Colon (tissue), 2 donors: Measurements from ENCODE around the gene KPNA5.
"Not testable (repeated sequence)": the region's sequence is repeated elsewhere in the genome, so short reads cannot be mapped to it uniquely, and the experiment has no call there.

Source experiments
- FAIRE-seq: peaks from 2 replicates; lab custom pipeline; 2012; peaks lifted over from hg19 to GRCh38; lab: Jason Lieb, UNC
- donor health status: control.
- donor health status: control.

KPNA5 gene

GRCh38 chr6:116680880-116681672 lies at the start of gene KPNA5:
TSS of gene KPNA5 (plus strand) at chr6:116681211. CDS start at chr6:116681335, 124 bp downstream.
- no peak for FAIRE-seq

GRCh38 chr6:116631379-116631990 lies 49.5 kb upstream of the KPNA5 start:
- FAIRE-seq: no peak

DNA sequence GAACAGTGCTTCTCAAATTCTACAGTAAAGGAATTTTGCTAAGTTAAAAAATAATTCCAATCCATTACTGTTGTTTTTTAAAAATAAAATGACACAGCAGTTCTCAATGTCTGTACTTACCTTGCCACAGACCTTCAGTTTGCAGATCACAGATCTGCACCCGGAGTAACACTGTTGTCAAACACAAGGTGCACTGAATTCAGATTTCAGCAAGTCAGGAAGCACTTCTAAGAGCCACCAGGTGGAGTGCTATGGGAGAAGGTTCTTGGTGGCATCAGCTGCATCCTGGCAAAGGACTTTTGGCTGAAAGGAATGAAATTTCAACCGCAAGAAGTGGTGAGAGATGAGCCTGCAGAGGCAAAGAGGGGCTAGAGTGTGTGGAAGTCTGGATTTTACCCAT lies 47.3 kb upstream of the KPNA5 start:
- no peak for FAIRE-seq

- no peak for FAIRE-seq
Observed at GRCh38 chr6:116648156-116648555, 32.9 kb upstream of the KPNA5 start.

DNA sequence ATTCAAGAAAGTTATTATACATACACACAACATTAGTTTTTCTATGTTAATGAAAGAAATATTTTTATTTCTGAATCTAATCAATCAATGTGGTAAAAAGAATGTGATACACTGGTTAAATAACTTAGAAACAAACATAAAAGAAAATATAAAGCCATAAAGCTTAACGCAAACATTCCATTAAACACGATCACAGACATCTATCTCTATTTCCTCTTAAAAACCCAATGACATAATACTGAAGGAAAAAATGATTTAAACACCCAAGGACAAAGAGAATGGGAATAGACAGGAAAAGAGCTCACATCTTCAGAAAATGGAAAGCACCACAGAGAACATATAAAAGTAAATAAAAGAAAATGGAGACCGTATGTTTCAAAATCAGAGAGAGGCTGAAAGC lies 31.9 kb upstream of the KPNA5 start:
- peak; percentile 38 for FAIRE-seq

DNA sequence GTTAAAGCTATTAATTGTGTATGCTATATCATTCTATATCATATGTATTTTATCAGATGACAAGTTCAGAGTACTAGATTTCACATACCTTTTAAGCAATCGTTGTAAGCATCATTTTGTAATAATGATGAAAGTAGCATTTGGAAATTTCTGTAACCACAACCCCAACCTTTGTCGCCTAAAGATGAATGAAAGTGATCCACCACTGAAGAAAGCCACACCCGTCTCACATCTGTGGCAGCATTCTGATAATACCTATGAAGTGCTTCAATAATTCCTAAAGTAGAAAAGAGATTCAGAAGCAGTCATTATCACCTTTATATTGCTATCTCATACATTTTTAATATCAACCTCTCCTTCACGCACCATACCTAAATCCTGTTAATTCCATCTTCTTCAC lies 29.1 kb upstream of the KPNA5 start:
- no peak for FAIRE-seq

DNA sequence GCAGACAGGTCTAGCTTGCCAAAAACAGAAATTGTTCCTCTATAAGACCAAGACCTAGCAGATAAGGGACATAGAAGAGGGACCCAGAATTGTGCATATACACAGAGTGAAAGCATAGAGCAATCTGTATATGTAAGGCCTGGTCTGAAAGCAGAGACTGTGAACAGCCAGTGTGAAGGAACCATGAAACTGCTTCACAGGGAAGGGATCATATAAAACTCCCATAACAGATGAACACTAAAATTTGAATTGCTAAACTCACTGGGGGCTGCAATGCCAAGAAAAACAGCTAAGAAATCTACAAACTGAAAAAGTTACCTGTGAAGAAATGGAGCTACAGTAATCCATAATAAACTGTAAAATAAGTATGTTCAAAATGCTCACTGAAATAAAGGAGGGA lies 19.4 kb upstream of the KPNA5 start:
- FAIRE-seq: no peak

DNA sequence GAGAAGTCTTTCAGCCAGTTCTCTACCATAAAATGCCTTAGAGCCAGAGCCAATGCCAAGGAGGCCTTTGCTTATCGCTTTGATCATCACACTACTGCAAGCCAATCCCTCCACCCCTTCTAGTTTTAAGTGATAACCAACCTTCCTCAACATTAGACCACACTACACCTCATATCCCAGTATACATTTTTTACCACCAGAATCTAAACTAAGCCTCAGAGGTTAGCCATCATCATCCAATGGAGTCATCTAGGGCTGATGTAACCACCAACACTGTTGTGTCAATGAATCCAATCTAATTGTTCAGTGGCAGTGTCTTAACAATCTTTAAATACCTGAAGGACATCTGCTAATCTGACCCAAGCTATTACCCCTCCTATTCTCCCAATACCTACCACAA lies 18.8 kb upstream of the KPNA5 start:
- no peak for FAIRE-seq

DNA sequence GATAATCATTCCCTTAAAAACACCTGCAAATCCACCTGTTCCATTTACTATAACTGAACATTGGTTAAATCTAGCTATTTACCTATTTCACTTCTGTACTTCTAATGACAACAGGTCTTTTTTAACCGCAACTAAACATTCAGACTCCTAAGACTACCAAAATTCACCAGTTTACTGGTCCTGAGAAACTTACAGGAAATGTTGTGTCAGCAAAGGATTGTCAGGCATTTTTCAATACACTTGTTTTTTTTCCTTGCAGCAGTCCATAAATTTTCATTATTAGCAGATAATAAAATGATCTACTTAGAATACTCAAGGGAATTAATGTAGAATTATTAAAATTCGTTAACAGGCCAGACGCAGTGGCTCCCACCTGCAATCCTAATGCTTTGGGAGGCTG lies 17.7 kb upstream of the KPNA5 start:
- FAIRE-seq: no peak

- not testable (repeated sequence) for FAIRE-seq
Observed at GRCh38 chr6:116664169-116664568, 16.8 kb upstream of the KPNA5 start.

DNA sequence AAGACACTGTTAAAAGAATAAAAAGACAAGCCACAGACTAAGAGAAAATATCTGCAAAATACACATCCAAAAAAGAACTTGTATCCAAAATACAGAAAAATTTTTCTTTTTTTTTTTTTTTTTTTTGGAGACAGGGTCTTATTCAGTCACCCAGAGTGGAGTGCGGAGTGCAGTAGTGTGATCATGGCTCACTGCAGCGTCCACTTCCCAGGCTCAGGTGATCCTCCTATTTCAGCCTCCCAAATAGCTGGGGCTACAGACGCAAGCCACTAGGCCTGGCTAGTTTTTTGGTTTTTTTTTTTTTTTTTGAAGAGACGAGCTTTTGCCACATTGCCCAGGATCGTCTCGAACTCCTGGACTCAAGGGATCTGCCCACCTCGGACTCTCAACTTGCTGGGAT lies 15.5 kb upstream of the KPNA5 start:
- FAIRE-seq: no peak

DNA sequence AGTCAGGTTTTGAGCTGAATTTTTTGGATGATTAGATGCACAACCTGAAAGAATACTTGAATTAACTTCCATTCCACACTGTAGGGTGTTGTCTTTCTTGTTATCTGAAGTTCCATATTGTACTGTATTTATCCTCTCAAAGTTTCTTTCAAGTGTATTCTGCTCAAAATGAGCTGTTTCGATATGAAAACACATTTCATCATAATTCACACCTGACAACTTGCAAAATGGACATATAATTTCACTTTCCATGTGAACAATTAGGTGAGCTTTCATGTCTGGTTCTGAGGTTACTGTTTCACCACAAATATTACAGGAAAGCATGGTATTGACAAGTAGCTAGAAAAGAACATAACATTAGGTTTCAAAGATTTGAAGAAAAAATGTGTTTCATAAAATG lies 14.1 kb upstream of the KPNA5 start:
- FAIRE-seq: no peak

GRCh38 chr6:116667623-116668022 lies 13.4 kb upstream of the KPNA5 start:
- no peak for FAIRE-seq

DNA sequence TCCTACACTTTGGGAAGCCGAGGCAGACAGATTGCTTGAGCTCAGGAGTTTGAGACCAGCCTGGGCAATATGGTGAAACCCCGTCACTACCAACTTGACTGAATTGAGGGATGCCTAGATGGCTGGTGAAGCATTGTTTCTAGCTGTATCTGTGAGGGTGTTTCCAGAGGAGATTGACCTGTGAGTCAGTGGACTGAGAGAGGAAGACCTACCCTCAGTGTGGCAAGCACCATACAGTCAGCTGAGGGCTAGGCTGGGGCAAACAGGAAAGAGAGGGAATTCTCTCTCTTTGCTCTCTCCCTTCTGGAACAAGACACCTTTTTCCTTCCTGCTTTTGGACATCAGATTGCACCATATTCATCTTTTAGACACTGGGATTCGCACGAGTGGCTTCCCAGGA lies 8.7 kb upstream of the KPNA5 start:
- FAIRE-seq: no peak

DNA sequence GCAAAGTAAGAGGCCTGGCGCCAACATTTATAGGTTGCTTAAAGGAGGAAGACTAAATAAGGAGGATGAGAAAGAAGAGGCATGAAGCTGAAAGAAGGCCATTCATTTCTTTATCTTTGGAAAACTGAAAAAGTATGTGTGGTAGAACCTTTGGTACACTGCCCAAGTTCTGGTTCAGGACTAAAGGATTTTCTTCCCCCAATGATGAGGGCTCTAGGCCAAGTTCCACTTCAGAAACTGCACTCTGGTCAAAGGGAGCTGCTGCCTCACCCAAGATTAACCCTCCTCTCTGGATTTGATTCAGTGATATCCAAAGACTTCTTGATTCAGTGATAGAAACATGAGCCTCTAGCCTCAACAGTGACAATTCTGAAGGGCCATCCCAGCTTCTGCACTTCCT lies 5.0 kb upstream of the KPNA5 start:
- no peak for FAIRE-seq

- no peak for FAIRE-seq
Observed at GRCh38 chr6:116682334-116682712, 1.3 kb downstream of the KPNA5 start.

GRCh38 chr6:116685437-116685993 lies 4.5 kb downstream of the KPNA5 start:
- FAIRE-seq: no peak

DNA sequence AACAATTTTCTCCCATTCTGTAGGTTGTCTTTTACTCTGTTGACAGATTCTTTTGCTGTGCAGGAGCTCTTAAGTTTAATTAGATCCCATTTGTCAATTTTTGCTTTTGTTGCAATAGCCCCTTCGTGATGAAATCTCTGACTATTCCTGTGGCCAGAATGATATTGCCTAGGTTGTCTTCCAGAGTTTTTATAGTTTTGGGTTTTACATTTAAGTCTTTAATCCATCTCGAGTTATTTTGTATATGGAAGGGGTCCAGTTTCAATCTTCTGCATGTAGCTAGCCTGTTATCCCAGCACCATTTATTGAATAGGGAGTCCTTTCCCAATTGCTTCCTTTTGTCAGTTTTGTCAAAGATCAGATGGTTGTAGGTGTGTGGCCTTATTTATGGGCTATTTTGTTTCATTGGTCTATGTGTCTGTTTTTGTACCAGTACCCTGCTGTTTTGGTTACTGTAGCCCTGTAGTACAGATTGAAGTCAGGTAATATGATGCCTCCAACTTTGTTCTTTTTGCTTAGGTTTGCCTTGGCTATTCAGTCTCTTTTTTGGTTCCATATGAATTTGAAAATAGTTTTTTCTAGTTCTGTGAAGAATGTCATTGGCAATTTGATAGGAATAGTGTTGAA lies 5.6 kb downstream of the KPNA5 start:
- FAIRE-seq: not testable (repeated sequence)

- no peak for FAIRE-seq
Observed at GRCh38 chr6:116691154-116691553, 10.1 kb downstream of the KPNA5 start.

DNA sequence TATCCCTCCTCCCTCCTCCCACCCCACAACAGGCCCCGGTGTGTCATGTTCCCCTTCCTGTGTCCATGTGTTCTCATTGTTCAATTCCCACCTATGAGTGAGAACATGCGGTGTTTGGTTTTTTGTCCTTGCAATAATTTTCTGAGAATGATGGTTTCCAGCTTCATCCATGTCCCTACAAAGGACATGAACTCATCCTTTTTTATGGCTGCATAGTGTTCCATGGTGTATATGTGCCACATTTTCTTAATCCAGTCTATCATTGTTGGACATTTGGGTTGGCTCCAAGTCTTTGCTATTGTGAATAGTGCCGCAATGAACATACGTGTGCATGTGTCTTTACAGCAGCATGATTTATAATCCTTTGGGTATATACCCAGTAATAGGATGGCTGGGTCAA lies 11.9 kb downstream of the KPNA5 start:
- not testable (repeated sequence) for FAIRE-seq

- FAIRE-seq: not testable (repeated sequence)
Observed at GRCh38 chr6:116693275-116693674, 12.3 kb downstream of the KPNA5 start.

- peak; percentile 78 for FAIRE-seq
Observed at GRCh38 chr6:116695401-116695800, 14.4 kb downstream of the KPNA5 start.

- peak; percentile 21 for FAIRE-seq
Observed at GRCh38 chr6:116697480-116697879, 16.5 kb downstream of the KPNA5 start.
